Measurements from ENCODE around the gene RERE.

DNA sequence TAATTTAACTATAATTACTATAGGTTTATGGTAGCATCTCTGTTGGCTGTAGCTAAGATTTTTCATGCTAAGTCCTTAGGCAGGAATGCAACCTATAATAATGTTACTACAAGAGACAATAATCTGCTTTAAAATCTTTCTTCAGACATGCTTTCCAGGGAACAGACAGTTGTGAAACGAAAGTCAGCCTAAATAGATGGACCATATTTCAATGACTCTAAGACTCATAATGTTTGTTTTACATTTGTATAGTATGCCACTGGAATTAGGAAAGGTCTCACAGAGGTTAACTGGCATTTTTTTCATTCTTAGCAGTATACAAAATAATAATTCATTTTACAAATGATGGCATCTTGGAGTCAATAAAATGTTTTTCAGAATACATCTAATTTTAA is 8.1 kb downstream of the RERE start:
- TF ChIP-seq, protein P1, sequence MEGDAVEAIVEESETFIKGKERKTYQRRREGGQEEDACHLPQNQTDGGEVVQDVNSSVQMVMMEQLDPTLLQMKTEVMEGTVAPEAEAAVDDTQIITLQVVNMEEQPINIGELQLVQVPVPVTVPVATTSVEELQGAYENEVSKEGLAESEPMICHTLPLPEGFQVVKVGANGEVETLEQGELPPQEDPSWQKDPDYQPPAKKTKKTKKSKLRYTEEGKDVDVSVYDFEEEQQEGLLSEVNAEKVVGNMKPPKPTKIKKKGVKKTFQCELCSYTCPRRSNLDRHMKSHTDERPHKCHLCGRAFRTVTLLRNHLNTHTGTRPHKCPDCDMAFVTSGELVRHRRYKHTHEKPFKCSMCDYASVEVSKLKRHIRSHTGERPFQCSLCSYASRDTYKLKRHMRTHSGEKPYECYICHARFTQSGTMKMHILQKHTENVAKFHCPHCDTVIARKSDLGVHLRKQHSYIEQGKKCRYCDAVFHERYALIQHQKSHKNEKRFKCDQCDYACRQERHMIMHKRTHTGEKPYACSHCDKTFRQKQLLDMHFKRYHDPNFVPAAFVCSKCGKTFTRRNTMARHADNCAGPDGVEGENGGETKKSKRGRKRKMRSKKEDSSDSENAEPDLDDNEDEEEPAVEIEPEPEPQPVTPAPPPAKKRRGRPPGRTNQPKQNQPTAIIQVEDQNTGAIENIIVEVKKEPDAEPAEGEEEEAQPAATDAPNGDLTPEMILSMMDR (IDR thresholded peaks at IDR 0.05) = no peak
- no peak for TF ChIP-seq POLR2A (IDR thresholded peaks at IDR 0.05)
- no peak for TF ChIP-seq POLR2AphosphoS5 (IDR thresholded peaks at IDR 0.05)
